Naive thymus-derived CD8-positive, alpha-beta T cell (primary cell): Measurements from ENCODE around the gene ZFYVE21. TPM values are rescaled to one million over a fixed set of nuclear protein-coding genes. Genes with fewer than 3 reads are reported as not detected.
A peak's percentile ranks its signal among the peaks of the same experiment; 100 is the strongest.

Experiments
- ATAC-seq, 2 donors: fragments of 150-1000 bp; cut with Tn5 transposase in 1 of 2; sonication (Bioruptor Pico), chemical (Tn5 transposase) in 1 of 2; 1 replicate in 1 of 2; 2 replicates in 1 of 2; pipeline ENCODE4 v1.10.0; 2021; ENCODE audit warnings: mild to moderate bottlenecking in 2 of 2, moderate library complexity in 2 of 2
- POLR2A ChIA-PET: fragments of 350-600 bp; sonication (Branson Sonifier 250); formaldehyde crosslinking; loops from one replicate; lab custom pipeline; 2021; ENCODE audit warnings: antibody characterized with exemption; lab: Charles Lee
- DNase-seq, 10 donors: peaks; one replicate each; pipeline versions ENCODE4 v3.0.0 to v3.0.0-alpha.2; 2020 to 2022
- H3K27ac Mint-ChIP-seq, 10 donors: one replicate each; pipeline ENCODE4 v1.8.0; 2020 to 2022; ENCODE audit warnings: mild to moderate bottlenecking in 10 of 10, mixed read lengths in 10 of 10, moderate library complexity in 4 of 10, inconsistent platforms in 1 of 10
- H3K27me3 Mint-ChIP-seq, 5 donors: one replicate each; pipeline ENCODE4 v1.8.0; 2021 to 2022; ENCODE audit warnings: mixed read lengths in 5 of 5
- H3K36me3 Mint-ChIP-seq, 3 donors: one replicate each; pipeline ENCODE4 v1.8.0; 2020 to 2022; ENCODE audit warnings: mixed read lengths in 3 of 3, mild to moderate bottlenecking in 2 of 3, inconsistent platforms in 1 of 3
- H3K4me1 Mint-ChIP-seq, 4 donors: one replicate each; pipeline ENCODE4 v1.8.0; 2021 to 2022; ENCODE audit warnings: mixed read lengths in 4 of 4
- H3K4me3 Mint-ChIP-seq, 10 donors: one replicate each; pipeline ENCODE4 v1.8.0; 2020 to 2022; ENCODE audit warnings: mild to moderate bottlenecking in 10 of 10, mixed read lengths in 10 of 10, moderate library complexity in 6 of 10, inconsistent platforms in 1 of 10
- H3K9me3 Mint-ChIP-seq, 9 donors: one replicate each; pipeline ENCODE4 v1.8.0; 2020 to 2022; ENCODE audit warnings: mixed read lengths in 9 of 9, mild to moderate bottlenecking in 3 of 9, inconsistent platforms in 1 of 9, moderate library complexity in 1 of 9
- polyA plus RNA-seq, 3 donors: library from polyadenylated mRNA; unstranded; fragments of 300-500 nt; fragmentation: Illumina TruSeq; gene quantifications; one replicate each; pipeline ENCODE4 v1.2.3, GENCODE V29; 2021
- total RNA-seq, 8 experiments: library from RNA in 2 of 8; stranded (reverse) in 2 of 8; gene quantifications; one replicate each; pipeline ENCODE4 v1.2.3 and lab custom pipeline; 2021 to 2026

Gene ZFYVE21
- total and polyA plus RNA-seq, 5 experiments from 2014 or later, result 7.7 to 16.9 (median 8.7) TPM

- Mint-ChIP-seq H3K27me3 (no peaks in the 10 kb centered on the region), H3K4me1 (peaks cover 0 to 9% (median 4%) of the 10 kb centered on the region in 4 donors), H3K4me3 (no peak overlapping the region), H3K9me3 (no peaks in the 10 kb centered on the region), H3K27ac (peak overlapping the region in 2 of 10 donors; percentile 37 to 46), H3K36me3 (peaks cover 0 to 22% (median 0%) of the 10 kb centered on the region in 3 donors)
- ATAC-seq, result no peak
- POLR2A ChIA-PET, result interaction anchor here (0.8 kb wide), 1 partner anchor 11 kb away, joined by 3 read pairs; no protein-coding TSS in a partner anchor
- DNase-seq, result peak in 1 of 10 donors; percentile 58
Observed at GRCh38 chr14:103702095-103702494, 13.5 kb upstream of the ZFYVE21 start.

- DNase-seq (peak in 1 of 10 donors; percentile 28), ATAC-seq (no peak)
- peaks cover 0 to 9% (median 2%) of the 10 kb centered on the region in 4 donors for H3K4me1 Mint-ChIP-seq
- peak overlapping the region in 1 of 10 donors; percentile 33 for H3K4me3 Mint-ChIP-seq
- H3K36me3 Mint-ChIP-seq, result peaks cover 0 to 22% (median 0%) of the 10 kb centered on the region in 3 donors
- H3K27me3 Mint-ChIP-seq, result no peaks in the 10 kb centered on the region
- peak overlapping the region in 4 of 10 donors; percentile 56 to 87 (median 62) for H3K27ac Mint-ChIP-seq
- POLR2A ChIA-PET, result interaction anchor here (0.8 kb wide), 1 partner anchor 11 kb away, joined by 3 read pairs; no protein-coding TSS in a partner anchor
- no peaks in the 10 kb centered on the region for H3K9me3 Mint-ChIP-seq
Observed at GRCh38 chr14:103702497-103703432, 12.8 kb upstream of the ZFYVE21 start.

- DNase-seq, result no peak
- Mint-ChIP-seq H3K4me1 (peaks cover 0 to 9% (median 2%) of the 10 kb centered on the region in 4 donors), H3K9me3 (no peaks in the 10 kb centered on the region), H3K27me3 (no peaks in the 10 kb centered on the region), H3K27ac (peak overlapping the region in 4 of 10 donors; percentile 24 to 67 (median 52)), H3K4me3 (no peak overlapping the region), H3K36me3 (peaks cover 0 to 27% (median 0%) of the 10 kb centered on the region in 3 donors)
- POLR2A ChIA-PET, result no interaction called here
- no peak for ATAC-seq
Observed at GRCh38 chr14:103703433-103704385, 11.9 kb upstream of the ZFYVE21 start.

- Mint-ChIP-seq H3K36me3 (peaks cover 0 to 25% (median 0%) of the 10 kb centered on the region in 3 donors), H3K27me3 (no peaks in the 10 kb centered on the region), H3K9me3 (no peaks in the 10 kb centered on the region), H3K4me1 (peaks cover 0 to 9% (median 1%) of the 10 kb centered on the region in 4 donors), H3K4me3 (no peak overlapping the region), H3K27ac (peak overlapping the region in 2 of 10 donors; percentile 47 to 52)
- ATAC-seq, result no peak
- POLR2A ChIA-PET, result no interaction called here
- DNase-seq, result no peak
Observed at GRCh38 chr14:103704708-103705107, 10.9 kb upstream of the ZFYVE21 start.

GRCh38 chr14:103705118-103705503, 10.5 kb upstream of the ZFYVE21 start:
- ATAC-seq, result no peak
- no peak overlapping the region for H3K4me3 Mint-ChIP-seq
- peaks cover 0 to 24% (median 0%) of the 10 kb centered on the region in 3 donors for H3K36me3 Mint-ChIP-seq
- H3K4me1 Mint-ChIP-seq, result peaks cover 0 to 9% (median 1%) of the 10 kb centered on the region in 4 donors
- DNase-seq, result no peak
- POLR2A ChIA-PET, result no interaction called here
- peak overlapping the region in 5 of 10 donors; percentile 3 to 57 (median 37) for H3K27ac Mint-ChIP-seq
- H3K27me3 Mint-ChIP-seq, result no peaks in the 10 kb centered on the region
- H3K9me3 Mint-ChIP-seq, result no peaks in the 10 kb centered on the region

- no peak for ATAC-seq
- Mint-ChIP-seq H3K36me3 (peaks cover 0 to 23% (median 0%) of the 10 kb centered on the region in 3 donors), H3K4me1 (peaks cover 0 to 9% (median 1%) of the 10 kb centered on the region in 4 donors), H3K4me3 (no peak overlapping the region), H3K27me3 (no peaks in the 10 kb centered on the region), H3K9me3 (no peaks in the 10 kb centered on the region), H3K27ac (no peak overlapping the region)
- no peak for DNase-seq
- POLR2A ChIA-PET, result interaction anchor here (1.6 kb wide), 1 partner anchor 10 kb away, joined by 5 read pairs; the partner anchor contains the start of genes XRCC3 and ZFYVE21
Observed at GRCh38 chr14:103705504-103706284, 9.9 kb upstream of the ZFYVE21 start.

- Mint-ChIP-seq H3K4me1 (peaks cover 0 to 7% (median 2%) of the 10 kb centered on the region in 4 donors), H3K36me3 (peaks cover 0 to 23% (median 0%) of the 10 kb centered on the region in 3 donors), H3K27ac (no peak overlapping the region), H3K9me3 (no peaks in the 10 kb centered on the region), H3K27me3 (no peaks in the 10 kb centered on the region), H3K4me3 (no peak overlapping the region)
- DNase-seq (no peak), ATAC-seq (no peak)
- POLR2A ChIA-PET, result interaction anchor here (0.5 to 1.6 kb wide), 2 partner anchors 9 to 92 kb away, joined by 4 to 5 read pairs; partner anchors contain the start of genes XRCC3 and ZFYVE21
Observed at GRCh38 chr14:103706551-103707328, 8.9 kb upstream of the ZFYVE21 start.

GRCh38 chr14:103707329-103708263, 8.0 kb upstream of the ZFYVE21 start:
- Mint-ChIP-seq H3K4me3 (no peak overlapping the region), H3K9me3 (no peaks in the 10 kb centered on the region), H3K27me3 (no peaks in the 10 kb centered on the region), H3K4me1 (peaks cover 0 to 5% (median 3%) of the 10 kb centered on the region in 4 donors), H3K36me3 (peaks cover 0 to 22% (median 0%) of the 10 kb centered on the region in 3 donors), H3K27ac (peak overlapping the region in 3 of 10 donors; percentile 34 to 50 (median 48))
- POLR2A ChIA-PET, result interaction anchor here (1.6 kb wide), 1 partner anchor 8 kb away, joined by 5 read pairs; the partner anchor contains the start of genes XRCC3 and ZFYVE21
- no peak for DNase-seq
- ATAC-seq, result no peak

GRCh38 chr14:103708750-103709187, 6.8 kb upstream of the ZFYVE21 start:
- Mint-ChIP-seq H3K9me3 (no peaks in the 10 kb centered on the region), H3K4me1 (peaks cover 2 to 13% (median 7%) of the 10 kb centered on the region in 4 donors), H3K36me3 (peaks cover 0 to 14% (median 0%) of the 10 kb centered on the region in 3 donors), H3K27ac (no peak overlapping the region), H3K4me3 (no peak overlapping the region), H3K27me3 (no peaks in the 10 kb centered on the region)
- no peak for DNase-seq
- ATAC-seq, result no peak
- POLR2A ChIA-PET, result no interaction called here

GRCh38 chr14:103709814-103710213, 5.8 kb upstream of the ZFYVE21 start:
- no peak for DNase-seq
- POLR2A ChIA-PET, result no interaction called here
- H3K36me3 Mint-ChIP-seq, result peaks cover 0 to 10% (median 0%) of the 10 kb centered on the region in 3 donors
- no peaks in the 10 kb centered on the region for H3K9me3 Mint-ChIP-seq
- peaks cover 4 to 18% (median 10%) of the 10 kb centered on the region in 4 donors for H3K4me1 Mint-ChIP-seq
- H3K27me3 Mint-ChIP-seq, result no peaks in the 10 kb centered on the region
- no peak overlapping the region for H3K4me3 Mint-ChIP-seq
- ATAC-seq, result no peak
- peak overlapping the region in 2 of 10 donors; percentile 20 to 61 for H3K27ac Mint-ChIP-seq
